PC-3 (cell line): ENCODE data around the gene TMEM82.

Experiments
- CTCF ChIP-seq: fragments of 300-600 bp; sonication (generic); conservative IDR thresholded peaks from 2 replicates; pipeline ENCODE4 v1.5.1; 2017; ENCODE audit warnings: antibody characterized with exemption, low read depth, mild to moderate bottlenecking, low read length
- EZH2 ChIP-seq: fragments of 300-600 bp; sonication (generic); IDR thresholded peaks from one replicate; pipeline ENCODE4 v1.6.1; 2017; ENCODE audit warnings: antibody characterized with exemption, mild to moderate bottlenecking, low read length; ENCODE audit not compliant: unreplicated experiment

- TF ChIP-seq CTCF = no peak
- no peak for TF ChIP-seq EZH2
Observed at GRCh38 chr1:15696956-15697521, 45.3 kb upstream of the TMEM82 start.
